ENCODE measurements around the gene TMEM259. TPM values are rescaled to one million over a fixed set of nuclear protein-coding genes. Genes with fewer than 3 reads are reported as not detected.

TMEM259 gene
- total and polyA plus RNA-seq, 2 of the 13 experiments (the other 11 are each of a cell fraction or from before 2014, with no cell fraction given), result 64.7 to 164 TPM

DNA sequence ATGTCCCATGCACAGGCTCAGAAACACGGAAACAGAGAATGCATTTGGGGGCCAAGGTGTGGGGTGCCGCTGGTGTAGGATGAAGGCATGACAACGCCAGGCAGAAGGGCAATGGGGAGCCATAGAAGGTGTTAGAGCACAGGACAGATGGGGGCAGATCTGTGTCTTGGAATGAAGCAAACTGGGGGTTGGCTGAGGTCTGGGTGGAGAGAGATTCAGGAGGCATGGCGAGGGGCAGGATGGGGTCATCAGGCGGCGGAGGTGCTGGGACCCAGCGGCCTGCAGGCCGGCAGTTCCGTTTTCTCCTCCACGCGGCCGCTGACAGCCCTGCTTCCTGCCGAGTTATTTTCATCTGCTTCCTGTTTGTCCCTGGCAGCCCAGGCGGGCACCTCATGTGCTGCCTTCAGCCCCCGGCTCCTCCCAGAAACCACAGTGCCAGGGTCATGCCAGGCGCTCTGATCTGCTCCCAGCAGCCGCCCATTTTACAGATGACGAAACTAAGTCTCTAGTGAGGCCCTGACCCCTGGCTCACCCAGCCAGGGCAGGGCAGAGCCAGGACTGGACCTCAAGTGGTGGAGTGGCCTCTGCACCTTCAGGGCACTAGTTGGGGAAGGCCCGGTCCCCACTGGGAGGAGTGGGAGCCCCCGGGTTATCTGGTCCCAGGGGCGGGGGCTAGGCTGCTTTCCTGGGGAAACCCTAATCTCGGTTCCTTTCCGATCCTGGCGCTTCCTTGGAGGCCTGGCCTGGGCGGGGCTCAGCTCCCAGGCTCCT, 48.3 kb upstream of the TMEM259 start:
- Histone ChIP-seq H3K27me3 (ENCODE audit: control insufficient read depth in 1 of 2, insufficient read depth in 2 of 2, low read length in 2 of 2) (no peaks in the 10 kb centered on the region), H3K79me2 (ENCODE audit: insufficient read depth, low read length) (no peaks in the 10 kb centered on the region), H4K20me1 (ENCODE audit: insufficient read depth, low read length) (no peaks in the 10 kb centered on the region), H3K27ac (ENCODE audit: extremely low read length, insufficient read depth, low read length) (no peak overlapping the region), H2AFZ (ENCODE audit: low read length) (no peak overlapping the region), H3K4me1 (ENCODE audit: insufficient read depth, low read length) (peaks cover 43% of the 10 kb centered on the region), H3K4me3 (replicated peaks in 1 of 3; ENCODE audit: insufficient read depth in 1 of 3, low read depth in 2 of 3, low read length in 3 of 3) (no peak overlapping the region), H3K9ac (ENCODE audit: insufficient read depth, low read depth, low read length) (no peak overlapping the region), H3K4me2 (ENCODE audit: low read depth, low read length) (no peak overlapping the region), H3K36me3 (replicated peaks in 1 of 2; ENCODE audit: control insufficient read depth in 1 of 2, insufficient read depth in 2 of 2, low read length in 2 of 2) (no peaks in the 10 kb centered on the region), H3K9me3 (ENCODE audit: low read length) (no peaks in the 10 kb centered on the region)
- peak; percentile 87 for TF ChIP-seq ZNF629 (CRISPR knock-in tag; conservative IDR thresholded peaks at IDR 0.05)
- TF ChIP-seq HNRNPL (IDR thresholded peaks at IDR 0.05; ENCODE audit: low read depth, low read length), result 0 out of 2 replicates have a peak, but pooled peaks have one; percentile 55
- TF ChIP-seq ZSCAN12 (CRISPR knock-in tag; IDR thresholded peaks at IDR 0.05), result no peak
- TF ChIP-seq MIER2 (CRISPR knock-in tag; IDR thresholded peaks at IDR 0.05), result no peak
- peak; percentile 25 for TF ChIP-seq ZFP36 (IDR thresholded peaks at IDR 0.05; ENCODE audit: borderline replicate concordance, low read depth, low read length, partially characterized antibody)
- intact Hi-C loops (cut with micrococcal nuclease; ENCODE audit: unreplicated experiment), result no loop called here
- no TSS peak for BruUV-seq (replicated peaks)
- ChIA-PET CTCF (ENCODE audit: low intra/inter-chr PET ratio, low total read pairs) (no interaction called here), POLR2A (no interaction called here)
- WGBS (ENCODE audit: low lambda C conversion rate), result 89% methylated on average over 25 of the region's 25 CpGs
- DNase-seq (ENCODE audit: low spot score) (no peak), FAIRE-seq (no peak), ATAC-seq (no peak)
- in situ Hi-C loops (cut with HindIII; ENCODE audit: extremely low pct_ligation_motif_present, low pct_unique_long_range_greater_than_20kb), result loop anchor here (5.0 kb wide), 1 partner anchor 33 kb away; the partner anchor contains the start of gene GPX4

Data from HepG2 (cell line).